ENCODE measurements around the gene TUBA1C. TPM values are rescaled to one million over a fixed set of nuclear protein-coding genes. Genes with fewer than 3 reads are reported as not detected.

Gene TUBA1C
- total RNA-seq, 2 experiments from 2014 or later: 214 to 227 TPM

Other genes starting within 250 kb of the TUBA1C start
- gene PRKAG1, start 246.3 kb upstream of the TUBA1C start, total RNA-seq: 10 to 100 TPM; 49.4 to 50.9 TPM
- gene KMT2D, start 204.3 kb upstream of the TUBA1C start, total RNA-seq: 10 to 100 TPM; 44.9 to 49.0 TPM
- 10 to 100 TPM; 11.8 to 15.2 TPM for gene RHEBL1, start 195.1 kb upstream of the TUBA1C start, total RNA-seq
- gene DHH, start 170.3 kb upstream of the TUBA1C start, total RNA-seq: under 1 TPM in 1 of 2 experiments, not detected in 1; 0.07 TPM
- gene LMBR1L, start 154.2 kb upstream of the TUBA1C start, total RNA-seq: 10 to 100 TPM; 60.1 to 66.8 TPM
- gene TUBA1B, start 133.7 kb upstream of the TUBA1C start, total RNA-seq: 1,000 to 10,000 TPM; 2,826 to 2,914 TPM
- gene TUBA1A, start 76.0 kb upstream of the TUBA1C start, total RNA-seq: 10 to 100 TPM; 47.4 to 49.1 TPM
- gene PRPH, start 30.1 kb downstream of the TUBA1C start, total RNA-seq: not detected
- 10 to 100 TPM; 67.4 to 68.8 TPM for gene TROAP, start 58.2 kb downstream of the TUBA1C start, total RNA-seq
- gene C1QL4, start 72.1 kb downstream of the TUBA1C start, total RNA-seq: not detected
- gene DNAJC22, start 81.8 kb downstream of the TUBA1C start, total RNA-seq: not detected
- gene SPATS2, start 102.4 kb downstream of the TUBA1C start, total RNA-seq: 1 to 10 TPM; 8.7 to 9.6 TPM